Measurements from ENCODE around the gene CLCN6.

Gene CLCN6

DNA sequence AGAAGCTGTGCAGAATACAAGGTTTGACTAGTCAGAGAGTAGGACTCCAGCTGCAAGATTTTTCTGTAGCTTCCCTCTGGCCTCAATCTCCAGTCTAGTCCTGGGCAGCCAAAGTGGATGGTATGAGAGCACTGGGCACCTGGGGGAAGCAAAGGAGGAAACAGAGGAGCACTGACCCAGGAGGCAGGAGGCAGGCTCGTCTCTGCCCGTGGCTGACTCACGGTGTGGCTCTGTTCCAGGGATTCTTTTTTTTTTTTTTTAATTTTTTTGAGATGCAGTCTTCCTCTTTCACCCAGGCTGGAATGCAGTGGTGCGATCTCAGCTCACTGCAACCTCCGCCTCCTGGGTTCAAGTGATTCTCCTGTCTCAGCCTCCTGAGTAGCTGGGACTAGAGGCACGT is 56.9 kb downstream of the CLCN6 start:
- H3K4me3 ChIP-seq (ENCODE audit: low read depth, low read length) = no peak overlapping the region
- TF ChIP-seq, protein P1, sequence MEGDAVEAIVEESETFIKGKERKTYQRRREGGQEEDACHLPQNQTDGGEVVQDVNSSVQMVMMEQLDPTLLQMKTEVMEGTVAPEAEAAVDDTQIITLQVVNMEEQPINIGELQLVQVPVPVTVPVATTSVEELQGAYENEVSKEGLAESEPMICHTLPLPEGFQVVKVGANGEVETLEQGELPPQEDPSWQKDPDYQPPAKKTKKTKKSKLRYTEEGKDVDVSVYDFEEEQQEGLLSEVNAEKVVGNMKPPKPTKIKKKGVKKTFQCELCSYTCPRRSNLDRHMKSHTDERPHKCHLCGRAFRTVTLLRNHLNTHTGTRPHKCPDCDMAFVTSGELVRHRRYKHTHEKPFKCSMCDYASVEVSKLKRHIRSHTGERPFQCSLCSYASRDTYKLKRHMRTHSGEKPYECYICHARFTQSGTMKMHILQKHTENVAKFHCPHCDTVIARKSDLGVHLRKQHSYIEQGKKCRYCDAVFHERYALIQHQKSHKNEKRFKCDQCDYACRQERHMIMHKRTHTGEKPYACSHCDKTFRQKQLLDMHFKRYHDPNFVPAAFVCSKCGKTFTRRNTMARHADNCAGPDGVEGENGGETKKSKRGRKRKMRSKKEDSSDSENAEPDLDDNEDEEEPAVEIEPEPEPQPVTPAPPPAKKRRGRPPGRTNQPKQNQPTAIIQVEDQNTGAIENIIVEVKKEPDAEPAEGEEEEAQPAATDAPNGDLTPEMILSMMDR (IDR thresholded peaks at IDR 0.05; ENCODE audit: borderline replicate concordance, insufficient read depth, low read depth, low read length) = no peak

DNA sequence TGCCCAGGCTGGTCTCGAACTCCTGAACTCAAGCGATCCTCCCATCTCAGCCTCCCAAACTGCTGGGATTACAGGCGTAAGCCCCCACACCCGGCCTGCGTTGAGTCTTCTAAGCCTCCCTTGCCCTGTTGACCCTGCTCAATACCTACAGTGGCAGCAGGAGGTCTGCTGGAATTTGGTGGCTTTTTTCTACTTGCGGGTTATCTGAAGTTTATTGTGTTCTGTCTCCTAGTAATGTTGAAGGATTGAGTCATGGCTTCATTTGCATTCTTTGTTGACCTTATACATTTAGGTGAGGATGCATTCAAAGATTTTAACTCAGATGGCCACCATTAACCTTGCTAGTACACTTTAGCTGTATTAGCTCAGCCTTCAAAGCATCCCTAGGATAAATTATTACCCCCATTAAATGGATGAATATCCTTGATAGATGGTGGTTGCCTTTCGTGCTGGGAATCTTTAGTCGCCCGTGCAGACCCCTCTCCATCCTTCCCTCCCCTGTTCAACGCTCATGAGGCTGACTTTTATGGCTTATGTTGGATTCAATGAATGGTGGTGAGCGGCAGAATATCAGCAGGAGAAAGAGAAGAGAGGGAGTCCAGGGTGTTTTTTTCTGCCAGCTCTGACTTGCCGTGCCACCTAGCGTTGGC is 62.5 kb downstream of the CLCN6 start:
- TF ChIP-seq, protein P1 (IDR thresholded peaks at IDR 0.05; ENCODE audit: borderline replicate concordance, insufficient read depth, low read depth, low read length) = no peak

DNA sequence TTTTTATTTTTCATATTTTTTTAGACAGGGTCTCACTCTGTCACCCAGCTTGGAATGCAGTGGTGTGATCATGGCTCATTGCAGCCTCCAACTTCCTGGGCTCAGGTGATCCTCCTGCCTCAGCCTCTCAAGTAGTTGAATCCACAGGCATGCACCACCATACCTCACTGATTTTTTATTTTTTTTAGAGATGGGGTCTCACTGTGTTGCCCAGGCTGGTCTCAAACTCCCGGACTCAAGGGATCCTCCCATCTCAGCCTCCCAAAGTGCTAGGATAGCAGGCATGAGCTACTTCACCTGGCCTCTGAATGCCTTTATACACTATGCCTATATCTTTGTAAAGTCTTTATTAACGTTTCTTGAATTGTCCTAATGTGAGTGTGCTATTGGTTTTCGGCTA is 63.1 kb downstream of the CLCN6 start:
- TF ChIP-seq, protein P1 (IDR thresholded peaks at IDR 0.05; ENCODE audit: borderline replicate concordance, insufficient read depth, low read depth, low read length) = no peak
- no peak overlapping the region for H3K4me3 ChIP-seq (ENCODE audit: low read depth, low read length)

More for the DNA sequence above, 62.5 kb downstream of the CLCN6 start:
- no peak overlapping the region for H3K4me3 ChIP-seq (ENCODE audit: low read depth, low read length)

DNA sequence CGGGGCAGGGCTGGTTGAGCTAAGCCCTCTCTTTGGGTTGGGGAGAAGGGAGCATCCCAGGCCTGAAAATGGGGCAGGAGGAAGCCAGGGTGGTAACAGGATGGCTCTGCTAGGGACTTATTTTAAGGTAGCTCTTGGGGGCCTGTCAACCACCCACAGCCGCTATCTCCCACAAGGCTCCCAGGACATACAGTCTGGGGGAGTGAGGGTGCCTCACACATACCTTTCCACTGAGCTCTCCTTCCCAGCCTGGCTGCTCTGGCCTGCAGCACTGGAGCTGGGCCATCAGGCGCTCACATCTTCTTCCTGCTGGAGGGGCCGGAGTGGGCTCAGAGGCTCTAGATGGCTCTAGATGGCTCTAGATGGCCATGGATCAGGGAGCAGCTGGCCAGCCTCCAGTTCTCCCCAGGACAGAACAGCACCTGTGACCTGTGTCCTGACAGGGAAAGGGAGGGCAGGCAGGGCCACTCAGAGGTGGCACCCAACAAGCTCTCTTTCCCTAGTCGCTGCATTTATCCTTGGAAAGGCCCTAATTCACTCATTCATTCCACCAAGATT is 63.7 kb downstream of the CLCN6 start:
- TF ChIP-seq, protein P1 (IDR thresholded peaks at IDR 0.05; ENCODE audit: borderline replicate concordance, insufficient read depth, low read depth, low read length) = no peak
- no peak overlapping the region for H3K4me3 ChIP-seq (ENCODE audit: low read depth, low read length)

DNA sequence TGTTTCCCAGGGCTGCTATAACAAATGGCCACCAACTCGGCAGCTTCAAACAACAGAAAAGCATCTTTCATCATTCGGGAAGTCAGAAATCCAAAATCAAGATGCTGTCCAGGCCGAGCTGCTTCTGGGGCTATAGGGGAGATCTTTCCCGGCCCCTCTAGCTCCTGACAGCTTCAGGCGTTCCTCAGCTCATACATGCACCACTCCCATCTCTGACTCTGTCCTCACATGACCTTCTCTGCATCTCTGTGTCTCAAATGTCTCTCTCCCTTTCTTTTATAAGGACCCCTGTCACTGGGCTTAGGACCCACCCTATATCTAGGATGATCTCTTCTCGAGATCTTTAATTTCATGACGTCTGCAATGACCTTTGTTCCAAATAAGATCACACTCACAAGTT is 66.6 kb downstream of the CLCN6 start:
- no peak overlapping the region for H3K4me3 ChIP-seq (ENCODE audit: low read depth, low read length)
- TF ChIP-seq, protein P1 (IDR thresholded peaks at IDR 0.05; ENCODE audit: borderline replicate concordance, insufficient read depth, low read depth, low read length) = no peak

DNA sequence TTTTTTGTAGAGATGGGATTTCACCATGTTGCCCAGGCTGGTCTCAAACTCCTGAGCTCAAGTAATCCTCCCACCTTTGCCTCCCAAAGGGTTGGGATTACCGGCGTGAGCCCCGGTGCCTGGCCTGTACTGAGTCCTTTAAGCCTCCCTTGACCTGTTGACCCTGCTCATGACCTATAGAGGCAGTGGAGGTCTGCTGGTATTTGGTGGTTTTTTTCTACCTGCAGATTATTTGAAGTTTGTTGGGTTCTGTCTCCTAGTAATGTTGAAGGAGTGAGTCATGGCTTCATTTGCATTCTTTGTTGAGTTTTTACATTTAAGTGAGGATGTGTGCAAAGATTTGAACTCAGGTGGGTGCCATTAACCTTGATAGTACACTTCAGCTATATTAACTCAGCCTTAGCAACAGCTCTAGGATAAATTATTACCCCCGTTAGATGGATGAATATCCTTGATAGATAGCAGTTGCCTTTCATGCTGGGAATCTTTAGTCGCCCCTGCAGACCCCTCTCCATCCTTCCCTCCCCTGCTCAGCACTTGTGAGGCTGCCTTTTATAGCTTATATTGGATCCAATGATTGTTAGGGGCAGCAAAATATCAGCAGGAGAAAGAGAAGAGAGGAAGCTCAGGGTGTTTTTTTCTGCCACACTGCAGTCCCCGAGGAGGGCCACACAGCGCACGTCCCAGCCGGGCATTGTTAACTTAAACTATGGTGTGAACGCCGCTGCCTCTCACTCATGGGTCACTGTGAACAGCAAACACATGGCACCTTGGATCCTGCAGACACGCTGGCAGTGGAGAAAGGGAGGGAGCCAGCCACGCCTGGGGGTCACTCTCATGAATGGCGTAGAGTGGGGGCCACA is 67.6 kb downstream of the CLCN6 start:
- TF ChIP-seq, protein P1 (IDR thresholded peaks at IDR 0.05; ENCODE audit: borderline replicate concordance, insufficient read depth, low read depth, low read length) = no peak
- H3K4me3 ChIP-seq (ENCODE audit: low read depth, low read length) = no peak overlapping the region

All from GM12875 (cell line).